ENCODE results near the gene KRTAP9-3.
"Not testable (repeated sequence)": the region's sequence is repeated elsewhere in the genome, so short reads cannot be mapped to it uniquely, and the experiment has no call there.

The KRTAP9-3 gene

GRCh38 chr17:41232399-41233105 is at the start of gene KRTAP9-3:
Gene KRTAP9-3 (plus strand): TSS chr17:41232449. CDS start chr17:41232502, 53 bp downstream.
- DNase-seq (ENCODE audit: low read depth): not testable (repeated sequence)

GRCh38 chr17:41184480-41184961 is 47.7 kb upstream of the KRTAP9-3 start, which contains the start of gene KRTAP4-1:
Gene KRTAP4-1 (minus strand): TSS chr17:41184911. CDS start chr17:41184854, 57 bp downstream.
- DNase-seq (ENCODE audit: low read depth): no peak

GRCh38 chr17:41185001-41185400 is 47.2 kb upstream of the KRTAP9-3 start:
- no peak for DNase-seq (ENCODE audit: low read depth)

- DNase-seq (ENCODE audit: low read depth): no peak
Measured at GRCh38 chr17:41186872-41187271, 45.4 kb upstream of the KRTAP9-3 start.

GRCh38 chr17:41189837-41190318 is 42.4 kb upstream of the KRTAP9-3 start, which contains the start of gene KRTAP9-1:
Gene KRTAP9-1 (plus strand): TSS chr17:41189887. CDS start chr17:41189887, 0 bp downstream.
- not testable (repeated sequence) for DNase-seq (ENCODE audit: low read depth)

GRCh38 chr17:41190328-41190727 is 41.9 kb upstream of the KRTAP9-3 start:
- no peak for DNase-seq (ENCODE audit: low read depth)

GRCh38 chr17:41196068-41196467 is 36.2 kb upstream of the KRTAP9-3 start:
- DNase-seq (ENCODE audit: low read depth): no peak

- no peak for DNase-seq (ENCODE audit: low read depth)
Measured at GRCh38 chr17:41199421-41200078, 32.7 kb upstream of the KRTAP9-3 start.

- no peak for DNase-seq (ENCODE audit: low read depth)
Measured at GRCh38 chr17:41211845-41212466, 20.3 kb upstream of the KRTAP9-3 start.

GRCh38 chr17:41212524-41213169 is 19.6 kb upstream of the KRTAP9-3 start:
- no peak for DNase-seq (ENCODE audit: low read depth)

GRCh38 chr17:41215681-41216080 is 16.6 kb upstream of the KRTAP9-3 start:
- DNase-seq (ENCODE audit: low read depth): no peak

GRCh38 chr17:41223821-41224220 is 8.4 kb upstream of the KRTAP9-3 start:
- DNase-seq (ENCODE audit: low read depth): no peak

- DNase-seq (ENCODE audit: low read depth): no peak
Measured at GRCh38 chr17:41226051-41226450, 6.2 kb upstream of the KRTAP9-3 start.

- not testable (repeated sequence) for DNase-seq (ENCODE audit: low read depth)
Measured at GRCh38 chr17:41226598-41227095, 5.6 kb upstream of the KRTAP9-3 start, which contains the start of gene KRTAP9-2. Gene KRTAP9-2 (plus strand): TSS chr17:41226648. CDS start chr17:41226655, 7 bp downstream.

GRCh38 chr17:41230094-41230493 is 2.2 kb upstream of the KRTAP9-3 start:
- DNase-seq (ENCODE audit: low read depth): no peak

- no peak for DNase-seq (ENCODE audit: low read depth)
Measured at GRCh38 chr17:41231731-41232130, 518 bp upstream of the KRTAP9-3 start.

- DNase-seq (ENCODE audit: low read depth): not testable (repeated sequence)
Measured at GRCh38 chr17:41237116-41237515, 4.9 kb downstream of the KRTAP9-3 start.

- DNase-seq (ENCODE audit: low read depth): not testable (repeated sequence)
Measured at GRCh38 chr17:41237949-41238437, 5.7 kb downstream of the KRTAP9-3 start, which contains the start of gene KRTAP9-8. Gene KRTAP9-8 (plus strand): TSS chr17:41237999. CDS start chr17:41238052, 53 bp downstream.

- DNase-seq (ENCODE audit: low read depth): not testable (repeated sequence)
Measured at GRCh38 chr17:41246995-41247787, 14.9 kb downstream of the KRTAP9-3 start.

- DNase-seq (ENCODE audit: low read depth): not testable (repeated sequence)
Measured at GRCh38 chr17:41249637-41250240, 17.5 kb downstream of the KRTAP9-3 start, which contains the start of gene KRTAP9-4. Gene KRTAP9-4 (plus strand): TSS chr17:41249687. CDS start chr17:41249721, 34 bp downstream.

Data from non-pigmented ciliary epithelial cell (primary cell).